K562 (cell line): ENCODE results near the gene SLC5A5. TPM values are rescaled to one million over a fixed set of nuclear protein-coding genes. Genes with fewer than 3 reads are reported as not detected.

ENCODE experiments used
- ARNT ChIP-seq, 2 experiments: fragments of 450-650 bp; IDR thresholded peaks; 2 replicates each; pipeline ENCODE4 v1.6.1; 2016; ENCODE audit warnings: mild to moderate bottlenecking in 1 of 2
- CCNT2 ChIP-seq: IDR thresholded peaks from 2 replicates; pipeline ENCODE4 v1.6.1; 2011; ENCODE audit warnings: borderline replicate concordance, low read depth, mild to moderate bottlenecking, moderate library complexity, mixed read lengths, low read length; ENCODE audit not compliant: insufficient read length; ENCODE audit errors: extremely low read depth
- ETV5 ChIP-seq: sonication (generic); formaldehyde crosslinking; IDR thresholded peaks from 2 replicates; pipeline ENCODE4 v1.4.0; 2020; ENCODE audit warnings: low read depth, mild to moderate bottlenecking, missing genetic modification reagents
- HDAC8 ChIP-seq: fragments of 450-650 bp; IDR thresholded peaks from 2 replicates; pipeline ENCODE4 v1.6.1; 2016; ENCODE audit warnings: mild to moderate bottlenecking, missing genetic modification characterization, moderate library complexity, missing compliant biosample characterization
- HMG20B ChIP-seq: fragments of 250-450 bp; sonication (Bioruptor Pico); IDR thresholded peaks from 2 replicates; pipeline ENCODE4 v1.5.0; 2021; ENCODE audit warnings: mild to moderate bottlenecking
- ID3 ChIP-seq, 2 experiments: fragments of 250-450 bp in 1 of 2; fragments of 450-650 bp in 1 of 2; sonication (Bioruptor Pico) in 1 of 2; IDR thresholded peaks; 2 replicates each; pipeline versions ENCODE4 v1.6.1 to v1.8.0; 2016 to 2021; ENCODE audit warnings: mild to moderate bottlenecking in 2 of 2, moderate library complexity in 2 of 2, missing compliant biosample characterization in 1 of 2, missing genetic modification characterization in 1 of 2
- KLF13 ChIP-seq: fragments of 450-650 bp; IDR thresholded peaks from 2 replicates; pipeline ENCODE4 v1.6.1; 2016; ENCODE audit warnings: missing genetic modification characterization, low read depth, mild to moderate bottlenecking, missing compliant biosample characterization, moderate library complexity, borderline replicate concordance
- MEF2A ChIP-seq: IDR thresholded peaks from 2 replicates; pipeline ENCODE4 v1.6.1; 2011; ENCODE audit warnings: low read depth, mild to moderate bottlenecking, low read length, moderate library complexity; ENCODE audit not compliant: control insufficient read depth
- PHB2 ChIP-seq: fragments of 450-650 bp; IDR thresholded peaks from 2 replicates; pipeline ENCODE4 v1.6.1; 2017; ENCODE audit warnings: low read depth
- SMAD3 ChIP-seq: fragments of 450-650 bp; formaldehyde crosslinking; conservative IDR thresholded peaks from 2 replicates; pipeline ENCODE4 v1.4.0; 2020; ENCODE audit warnings: mild to moderate bottlenecking
- TRIM24 ChIP-seq, 2 experiments: fragments of 450-650 bp; IDR thresholded peaks; 2 replicates each; pipeline ENCODE4 v1.6.1; 2016
- U2AF1 ChIP-seq: fragments of 200-400 bp; formaldehyde crosslinking; optimal IDR thresholded peaks from 2 replicates; pipeline ENCODE3; 2017; ENCODE audit warnings: mild to moderate bottlenecking, low read depth, low read length, moderate library complexity
- VEZF1 ChIP-seq: fragments of 200-800 bp; sonication (Bioruptor generic); IDR thresholded peaks from 2 replicates; pipeline ENCODE4 v1.6.1; 2017; ENCODE audit warnings: missing genetic modification characterization, missing compliant biosample characterization
- ZBED1 ChIP-seq: IDR thresholded peaks from 2 replicates; pipeline ENCODE4 v1.6.1; 2014
- ZNF280B ChIP-seq: fragments of 250-450 bp; sonication (Bioruptor Pico); IDR thresholded peaks from 2 replicates; pipeline ENCODE4 v1.5.1; 2021; ENCODE audit warnings: mild to moderate bottlenecking
- ZNF311 ChIP-seq: fragments of 250-450 bp; sonication (Bioruptor Pico); IDR thresholded peaks from 2 replicates; pipeline ENCODE4 v1.4.0; 2020; ENCODE audit warnings: mild to moderate bottlenecking, moderate library complexity
- ZNF561 ChIP-seq: fragments of 450-650 bp; formaldehyde crosslinking; conservative IDR thresholded peaks from 2 replicates; pipeline ENCODE4 v1.4.0; 2020; ENCODE audit warnings: mild to moderate bottlenecking, moderate library complexity
- ZNF586 ChIP-seq: fragments of 450-650 bp; formaldehyde crosslinking; conservative IDR thresholded peaks from 2 replicates; pipeline ENCODE4 v1.4.0; 2020; ENCODE audit warnings: mild to moderate bottlenecking, moderate library complexity
- polyA plus RNA-seq, 8 experiments: library from polyadenylated mRNA; depleted of rRNA in 4 of 8; stranded (reverse) in 5 of 8; unstranded in 3 of 8; fragments of >200 nt; fragmentation: Nextera tagmentation in 2 of 8; fragmentation: Illumina TruSeq in 1 of 8; extraction: Ambion mirVana in 2 of 8; extraction: Trizol in 1 of 8; gene quantifications; 2 replicates each; pipeline versions ENCODE4 v1.2.1 to v1.2.3, GENCODE V29; 2011 to 2014; ENCODE audit warnings: inconsistent platforms in 1 of 8, missing spikeins in 1 of 8
- total RNA-seq, 7 experiments: library from RNA; depleted of rRNA in 6 of 7; stranded (reverse); fragments of >200 nt in 6 of 7; fragmentation: Illumina TruSeq in 2 of 7; extraction: Trizol in 2 of 7; gene quantifications; 2 replicates each; pipeline versions ENCODE4 v1.2.1 to v1.2.3, GENCODE V29; 2011 to 2021; ENCODE audit warnings: low replicate concordance in 1 of 7
- TF ChIP-seq, protein P1 (sequence below): IDR thresholded peaks from 2 replicates; pipeline ENCODE4 v1.6.1; 2014; ENCODE audit warnings: antibody characterized with exemption
- TF ChIP-seq, protein P2 (sequence below): conservative IDR thresholded peaks from 2 replicates; pipeline ENCODE4 v1.6.1; 2011; ENCODE audit warnings: low read depth, mild to moderate bottlenecking, low read length; ENCODE audit not compliant: control insufficient read depth

The SLC5A5 gene
- total and polyA plus RNA-seq, 9 of the 15 experiments (the other 6 are each of a cell fraction or from before 2014, with no cell fraction given) = 0.10 to 0.73 (median 0.23) TPM

GRCh38 chr19:17932485-17933338 is 61.0 kb downstream of the SLC5A5 start, which contains the start of gene CCDC124 (continued):
- TF ChIP-seq ID3 (CRISPR knock-in tag; IDR thresholded peaks at IDR 0.05) = no peak
- TF ChIP-seq ID3 (tag; IDR thresholded peaks at IDR 0.05) = peak; percentile 98
- peak in 1 of 2 experiments; percentile 65; a peak in 1 of 4 replicates for TF ChIP-seq ARNT (IDR thresholded peaks at IDR 0.05)
- TF ChIP-seq KLF13 (tag) = no peak
- peak; percentile 93 for TF ChIP-seq ZNF311 (CRISPR knock-in tag)
- TF ChIP-seq ETV5 = peak; percentile 45; the same call in 1 of the 2 replicates
- peak; percentile 38 for TF ChIP-seq CCNT2
- TF ChIP-seq, protein P1, sequence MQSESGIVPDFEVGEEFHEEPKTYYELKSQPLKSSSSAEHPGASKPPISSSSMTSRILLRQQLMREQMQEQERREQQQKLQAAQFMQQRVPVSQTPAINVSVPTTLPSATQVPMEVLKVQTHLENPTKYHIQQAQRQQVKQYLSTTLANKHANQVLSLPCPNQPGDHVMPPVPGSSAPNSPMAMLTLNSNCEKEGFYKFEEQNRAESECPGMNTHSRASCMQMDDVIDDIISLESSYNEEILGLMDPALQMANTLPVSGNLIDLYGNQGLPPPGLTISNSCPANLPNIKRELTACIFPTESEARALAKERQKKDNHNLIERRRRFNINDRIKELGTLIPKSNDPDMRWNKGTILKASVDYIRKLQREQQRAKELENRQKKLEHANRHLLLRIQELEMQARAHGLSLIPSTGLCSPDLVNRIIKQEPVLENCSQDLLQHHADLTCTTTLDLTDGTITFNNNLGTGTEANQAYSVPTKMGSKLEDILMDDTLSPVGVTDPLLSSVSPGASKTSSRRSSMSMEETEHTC = peak; percentile 51; the same call in 1 of the 2 replicates
- no peak for TF ChIP-seq U2AF1
- TF ChIP-seq VEZF1 (CRISPR knock-in tag) = peak; percentile 58
- no peak for TF ChIP-seq TRIM24 (IDR thresholded peaks at IDR 0.05)
- TF ChIP-seq SMAD3 (CRISPR knock-in tag) = peak; percentile 95
- TF ChIP-seq HDAC8 (tag) = peak; percentile 96
- no peak for TF ChIP-seq ZNF280B
- no peak for TF ChIP-seq HMG20B (CRISPR knock-in tag)
- TF ChIP-seq ZNF586 = 0 out of 2 replicates have a peak, but pooled peaks have one; percentile 34
- TF ChIP-seq MEF2A = no peak
- no peak for TF ChIP-seq ZNF561 (CRISPR knock-in tag)
- TF ChIP-seq PHB2 = no peak
- TF ChIP-seq, protein P2, sequence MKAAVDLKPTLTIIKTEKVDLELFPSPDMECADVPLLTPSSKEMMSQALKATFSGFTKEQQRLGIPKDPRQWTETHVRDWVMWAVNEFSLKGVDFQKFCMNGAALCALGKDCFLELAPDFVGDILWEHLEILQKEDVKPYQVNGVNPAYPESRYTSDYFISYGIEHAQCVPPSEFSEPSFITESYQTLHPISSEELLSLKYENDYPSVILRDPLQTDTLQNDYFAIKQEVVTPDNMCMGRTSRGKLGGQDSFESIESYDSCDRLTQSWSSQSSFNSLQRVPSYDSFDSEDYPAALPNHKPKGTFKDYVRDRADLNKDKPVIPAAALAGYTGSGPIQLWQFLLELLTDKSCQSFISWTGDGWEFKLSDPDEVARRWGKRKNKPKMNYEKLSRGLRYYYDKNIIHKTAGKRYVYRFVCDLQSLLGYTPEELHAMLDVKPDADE = peak; percentile 94
- no peak; the same call in 1 of the 2 replicates for TF ChIP-seq ZBED1
